ENCODE data around the gene GUCD1.
"Not testable (repeated sequence)": the region's sequence is repeated elsewhere in the genome, so short reads cannot be mapped to it uniquely, and the experiment has no call there.

The GUCD1 gene

GRCh38 chr22:24554313-24555164 lies at the start of gene GUCD1:
GUCD1 (minus strand) TSS chr22:24555138; CDS start chr22:24554991, 147 bp downstream.
- H3K4me3 ChIP-seq (ENCODE audit: low read depth, low read length), result peak within 1 kb of the TSS; percentile 94
- H3K36me3 ChIP-seq (ENCODE audit: control insufficient read depth, insufficient read depth, low read length), result peaks cover 35% of the 10 kb centered on the region
- H3K27me3 ChIP-seq (ENCODE audit: control insufficient read depth, insufficient read depth, low read length), result no peaks in the 10 kb centered on the region
- H3K4me1 ChIP-seq (ENCODE audit: control insufficient read depth, insufficient read depth, low read length), result peaks cover 16% of the 10 kb centered on the region
- peak within 1 kb of the TSS; percentile 95 for H3K9ac ChIP-seq (ENCODE audit: low read depth, low read length)
- peak within 1 kb of the TSS; percentile 97 for H3K27ac ChIP-seq (ENCODE audit: low read depth, low read length)
- H3K9me3 ChIP-seq (ENCODE audit: control insufficient read depth, insufficient read depth, low read length), result no peaks in the 10 kb centered on the region

GRCh38 chr22:24603770-24604629 lies 49.1 kb upstream of the GUCD1 start:
- H3K27ac ChIP-seq (ENCODE audit: low read depth, low read length), result peak overlapping the region; percentile 72

GRCh38 chr22:24602847-24603769 lies 48.2 kb upstream of the GUCD1 start, which contains the start of gene GGT1:
GGT1 (plus strand) TSS chr22:24603193; CDS start chr22:24611082, 7,889 bp downstream.
- not testable (repeated sequence) for H3K9ac ChIP-seq (ENCODE audit: low read depth, low read length)

More at GRCh38 chr22:24603770-24604629, 49.1 kb upstream of the GUCD1 start:
- H3K4me3 ChIP-seq (ENCODE audit: low read depth, low read length), result peak overlapping the region; percentile 33; the same call in 1 of the 2 replicates
- H3K9ac ChIP-seq (ENCODE audit: low read depth, low read length); H3K4me1 ChIP-seq (ENCODE audit: control insufficient read depth, insufficient read depth, low read length); H3K27me3 ChIP-seq (ENCODE audit: control insufficient read depth, insufficient read depth, low read length); H3K36me3 ChIP-seq (ENCODE audit: control insufficient read depth, insufficient read depth, low read length); H3K9me3 ChIP-seq (ENCODE audit: control insufficient read depth, insufficient read depth, low read length): not testable (repeated sequence)

DNA sequence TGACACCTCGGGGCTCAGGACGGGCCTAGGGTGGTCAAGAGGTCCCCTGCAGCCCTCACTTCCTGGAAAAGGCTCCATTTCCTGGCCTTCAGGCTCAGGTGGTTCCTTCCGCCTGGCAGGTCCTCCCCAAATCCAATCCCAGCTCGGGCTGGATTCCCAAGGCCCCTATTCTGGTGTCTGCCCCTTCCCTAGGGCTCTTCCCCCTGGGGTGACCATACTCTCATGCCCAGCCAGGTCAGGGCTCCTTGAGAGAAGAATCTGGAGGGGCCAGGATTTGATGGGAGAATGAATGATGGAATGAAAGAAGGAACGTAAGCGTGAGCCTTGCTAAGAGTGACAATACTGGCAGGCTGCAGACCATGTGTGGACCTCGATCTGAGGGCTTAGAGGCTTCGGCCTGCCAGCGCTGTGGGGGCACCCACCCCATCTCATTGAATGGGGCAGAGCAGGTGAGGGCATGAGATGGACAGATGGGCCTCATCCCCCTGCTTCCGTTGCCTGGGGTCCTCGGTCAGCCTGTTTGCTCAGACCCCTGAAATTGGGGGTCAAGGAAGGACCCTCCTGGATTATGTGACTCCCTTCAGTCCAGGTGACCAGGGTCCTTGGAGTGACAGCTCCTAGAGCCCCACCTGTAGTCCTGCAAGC lies 47.3 kb upstream of the GUCD1 start:
- not testable (repeated sequence) for H3K36me3 ChIP-seq (ENCODE audit: control insufficient read depth, insufficient read depth, low read length); H3K27me3 ChIP-seq (ENCODE audit: control insufficient read depth, insufficient read depth, low read length); H3K4me1 ChIP-seq (ENCODE audit: control insufficient read depth, insufficient read depth, low read length); H3K4me3 ChIP-seq (ENCODE audit: low read depth, low read length); H3K9ac ChIP-seq (ENCODE audit: low read depth, low read length); H3K27ac ChIP-seq (ENCODE audit: low read depth, low read length); H3K9me3 ChIP-seq (ENCODE audit: control insufficient read depth, insufficient read depth, low read length)

More at GRCh38 chr22:24602847-24603769, 48.2 kb upstream of the GUCD1 start, which contains the start of gene GGT1:
- Histone ChIP-seq H3K27ac (ENCODE audit: low read depth, low read length) (peak within 1 kb of the TSS; percentile 72), H3K4me3 (ENCODE audit: low read depth, low read length) (peak within 1 kb of the TSS; percentile 46; the same call in 1 of the 2 replicates)
- H3K4me1 ChIP-seq (ENCODE audit: control insufficient read depth, insufficient read depth, low read length); H3K9me3 ChIP-seq (ENCODE audit: control insufficient read depth, insufficient read depth, low read length); H3K27me3 ChIP-seq (ENCODE audit: control insufficient read depth, insufficient read depth, low read length); H3K36me3 ChIP-seq (ENCODE audit: control insufficient read depth, insufficient read depth, low read length): not testable (repeated sequence)

DNA sequence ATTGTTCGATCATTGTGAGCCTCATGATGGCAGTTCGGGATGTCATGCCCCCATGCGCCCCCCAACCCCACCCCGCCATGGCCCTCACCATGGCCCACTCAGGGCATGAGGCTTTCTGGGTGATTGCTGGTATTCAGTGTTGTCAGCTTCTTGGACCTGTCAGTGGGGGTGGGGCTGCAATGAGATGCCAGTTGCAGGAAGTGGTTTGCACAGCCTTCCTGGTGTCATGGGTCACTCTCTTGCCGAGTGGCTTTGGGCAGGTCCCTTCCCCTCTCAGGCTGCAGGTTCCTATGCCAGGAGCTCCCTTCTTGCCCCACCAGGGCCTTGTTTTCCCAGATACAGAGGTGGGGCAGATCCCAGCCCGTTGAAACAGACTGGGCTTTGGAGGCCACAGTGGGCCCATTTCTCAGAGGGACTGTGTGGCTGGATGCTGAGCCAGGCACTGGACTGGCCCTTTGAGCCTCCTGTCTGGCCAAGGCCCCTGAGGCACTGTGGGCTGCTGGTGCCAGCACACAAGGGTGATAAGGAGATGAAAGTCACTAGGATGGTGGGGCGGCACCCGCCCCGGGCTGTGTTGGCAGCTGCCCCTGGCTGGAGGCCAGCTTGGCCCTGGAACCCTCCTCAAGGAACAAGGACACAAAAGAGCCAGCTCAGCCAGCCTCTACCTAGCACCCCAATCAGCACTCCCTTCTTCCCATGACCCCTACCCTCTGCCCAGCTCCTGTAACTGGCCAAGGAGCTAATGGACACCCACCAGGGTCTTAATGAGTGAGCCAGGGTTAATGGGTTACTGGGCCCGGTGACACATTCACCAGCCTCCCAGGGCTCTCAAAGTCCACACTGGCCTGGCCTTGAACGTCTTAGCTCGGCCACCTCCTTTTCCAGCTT lies 46.5 kb upstream of the GUCD1 start:
- no peaks in the 10 kb centered on the region for H3K27me3 ChIP-seq (ENCODE audit: control insufficient read depth, insufficient read depth, low read length)
- H3K36me3 ChIP-seq (ENCODE audit: control insufficient read depth, insufficient read depth, low read length), result no peaks in the 10 kb centered on the region
- no peak overlapping the region for H3K9ac ChIP-seq (ENCODE audit: low read depth, low read length)
- no peak overlapping the region for H3K27ac ChIP-seq (ENCODE audit: low read depth, low read length)
- no peaks in the 10 kb centered on the region for H3K9me3 ChIP-seq (ENCODE audit: control insufficient read depth, insufficient read depth, low read length)
- peaks cover 8% of the 10 kb centered on the region; the same call in 1 of the 2 replicates for H3K4me1 ChIP-seq (ENCODE audit: control insufficient read depth, insufficient read depth, low read length)
- no peak overlapping the region for H3K4me3 ChIP-seq (ENCODE audit: low read depth, low read length)

- not testable (repeated sequence) for H3K4me1 ChIP-seq (ENCODE audit: control insufficient read depth, insufficient read depth, low read length); H3K4me3 ChIP-seq (ENCODE audit: low read depth, low read length); H3K9ac ChIP-seq (ENCODE audit: low read depth, low read length); H3K9me3 ChIP-seq (ENCODE audit: control insufficient read depth, insufficient read depth, low read length); H3K36me3 ChIP-seq (ENCODE audit: control insufficient read depth, insufficient read depth, low read length); H3K27me3 ChIP-seq (ENCODE audit: control insufficient read depth, insufficient read depth, low read length); H3K27ac ChIP-seq (ENCODE audit: low read depth, low read length)
These were observed 45.2 kb upstream of the GUCD1 start for GRCh38 chr22:24599958-24600715.

GRCh38 chr22:24599514-24599913 lies 44.6 kb upstream of the GUCD1 start:
- Histone ChIP-seq H3K36me3 (ENCODE audit: control insufficient read depth, insufficient read depth, low read length) (no peaks in the 10 kb centered on the region), H3K27ac (ENCODE audit: low read depth, low read length) (no peak overlapping the region), H3K4me3 (ENCODE audit: low read depth, low read length) (no peak overlapping the region), H3K4me1 (ENCODE audit: control insufficient read depth, insufficient read depth, low read length) (peaks cover 8% of the 10 kb centered on the region; the same call in 1 of the 2 replicates), H3K9ac (ENCODE audit: low read depth, low read length) (no peak overlapping the region), H3K9me3 (ENCODE audit: control insufficient read depth, insufficient read depth, low read length) (no peaks in the 10 kb centered on the region), H3K27me3 (ENCODE audit: control insufficient read depth, insufficient read depth, low read length) (no peaks in the 10 kb centered on the region)

DNA sequence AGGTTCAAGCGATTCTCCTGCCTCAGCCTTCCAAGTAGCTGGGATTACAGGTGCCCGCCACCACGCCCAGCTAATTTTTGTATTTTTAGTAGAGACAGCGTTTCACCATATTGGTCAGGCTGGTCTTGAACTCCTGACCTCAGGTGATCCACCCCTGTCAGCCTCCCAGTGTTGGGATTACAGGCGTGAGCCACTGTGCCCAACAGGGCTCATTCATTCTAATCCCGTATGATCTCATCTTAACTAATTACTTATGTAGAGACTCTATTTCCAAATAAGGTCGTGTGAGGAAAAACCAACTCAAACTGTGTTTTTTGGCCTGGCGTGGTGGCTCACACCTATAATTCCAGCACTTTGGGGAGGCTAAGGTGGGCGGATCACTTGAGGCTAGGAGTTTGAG lies 42.1 kb upstream of the GUCD1 start:
- H3K27ac ChIP-seq (ENCODE audit: low read depth, low read length); H3K27me3 ChIP-seq (ENCODE audit: control insufficient read depth, insufficient read depth, low read length); H3K36me3 ChIP-seq (ENCODE audit: control insufficient read depth, insufficient read depth, low read length); H3K4me3 ChIP-seq (ENCODE audit: low read depth, low read length); H3K9me3 ChIP-seq (ENCODE audit: control insufficient read depth, insufficient read depth, low read length); H3K9ac ChIP-seq (ENCODE audit: low read depth, low read length): not testable (repeated sequence)
- H3K4me1 ChIP-seq (ENCODE audit: control insufficient read depth, insufficient read depth, low read length), result peaks cover 10% of the 10 kb centered on the region; the same call in 1 of the 2 replicates

- Histone ChIP-seq H3K9me3 (ENCODE audit: control insufficient read depth, insufficient read depth, low read length) (no peaks in the 10 kb centered on the region), H3K4me3 (ENCODE audit: low read depth, low read length) (no peak overlapping the region), H3K36me3 (ENCODE audit: control insufficient read depth, insufficient read depth, low read length) (no peaks in the 10 kb centered on the region), H3K9ac (ENCODE audit: low read depth, low read length) (no peak overlapping the region), H3K27me3 (ENCODE audit: control insufficient read depth, insufficient read depth, low read length) (no peaks in the 10 kb centered on the region), H3K4me1 (ENCODE audit: control insufficient read depth, insufficient read depth, low read length) (peaks cover 12% of the 10 kb centered on the region; the same call in 1 of the 2 replicates), H3K27ac (ENCODE audit: low read depth, low read length) (no peak overlapping the region)
These were observed 40.9 kb upstream of the GUCD1 start for GRCh38 chr22:24595863-24596262.
